HEK293 (cell line): ENCODE measurements around the gene SKOR2.

Experiments used
- KLF1 ChIP-seq: fragments of 450-650 bp; formaldehyde crosslinking; IDR thresholded peaks from 2 replicates; pipeline ENCODE4 v1.5.1; 2016; ENCODE audit warnings: missing biosample characterization, missing genetic modification characterization
- SP7 ChIP-seq: fragments of 450-650 bp; formaldehyde crosslinking; IDR thresholded peaks from 2 replicates; pipeline ENCODE4 v1.5.1; 2016; ENCODE audit warnings: missing biosample characterization, missing genetic modification characterization
- TSHZ1 ChIP-seq: fragments of 450-650 bp; formaldehyde crosslinking; IDR thresholded peaks from 2 replicates; pipeline ENCODE4 v1.5.1; 2016; ENCODE audit warnings: missing biosample characterization, missing genetic modification characterization, borderline replicate concordance
- ZBTB44 ChIP-seq: fragments of 450-650 bp; IDR thresholded peaks from 2 replicates; pipeline ENCODE4 v1.5.1; 2018; ENCODE audit warnings: missing biosample characterization, mild to moderate bottlenecking, missing genetic modification characterization
- ZBTB48 ChIP-seq: fragments of 450-650 bp; formaldehyde crosslinking; IDR thresholded peaks from 2 replicates; pipeline ENCODE4 v1.5.1; 2016; ENCODE audit warnings: missing biosample characterization, missing genetic modification characterization
- ZBTB7A ChIP-seq: fragments of 450-650 bp; formaldehyde crosslinking; IDR thresholded peaks from 2 replicates; pipeline ENCODE4 v1.5.1; 2016; ENCODE audit warnings: low read depth, missing biosample characterization, missing genetic modification characterization
- ZEB2 ChIP-seq: fragments of 450-650 bp; formaldehyde crosslinking; IDR thresholded peaks from 2 replicates; pipeline ENCODE4 v1.5.1; 2016; ENCODE audit warnings: missing biosample characterization, missing genetic modification characterization
- ZFP41 ChIP-seq: fragments of 450-650 bp; formaldehyde crosslinking; IDR thresholded peaks from 2 replicates; pipeline ENCODE4 v1.5.1; 2016; ENCODE audit warnings: missing biosample characterization, missing genetic modification characterization, borderline replicate concordance
- ZIC2 ChIP-seq: fragments of 450-650 bp; formaldehyde crosslinking; IDR thresholded peaks from 2 replicates; pipeline ENCODE4 v1.5.1; 2016; ENCODE audit warnings: missing biosample characterization, missing genetic modification characterization
- ZNF121 ChIP-seq: fragments of 450-650 bp; formaldehyde crosslinking; IDR thresholded peaks from 2 replicates; pipeline ENCODE4 v1.5.1; 2016; ENCODE audit warnings: missing biosample characterization, missing genetic modification characterization
- ZNF148 ChIP-seq: fragments of 450-650 bp; formaldehyde crosslinking; IDR thresholded peaks from 2 replicates; pipeline ENCODE4 v1.5.0; 2017; ENCODE audit warnings: missing biosample characterization, missing genetic modification characterization, borderline replicate concordance
- ZNF184 ChIP-seq: fragments of 450-650 bp; IDR thresholded peaks from 2 replicates; pipeline ENCODE4 v1.5.1; 2018; ENCODE audit warnings: missing biosample characterization, mild to moderate bottlenecking, missing genetic modification characterization
- ZNF280C ChIP-seq: fragments of 450-650 bp; formaldehyde crosslinking; IDR thresholded peaks from 2 replicates; pipeline ENCODE4 v1.5.1; 2016; ENCODE audit warnings: missing biosample characterization, missing genetic modification characterization
- ZNF341 ChIP-seq: fragments of 450-650 bp; formaldehyde crosslinking; IDR thresholded peaks from 2 replicates; pipeline ENCODE4; 2016; ENCODE audit warnings: low read depth, missing biosample characterization, missing genetic modification characterization
- ZNF354C ChIP-seq: fragments of 450-650 bp; formaldehyde crosslinking; IDR thresholded peaks from 2 replicates; pipeline ENCODE4 v1.5.1; 2016; ENCODE audit warnings: missing biosample characterization, missing genetic modification characterization, low read depth, borderline replicate concordance
- ZNF404 ChIP-seq: fragments of 450-650 bp; formaldehyde crosslinking; IDR thresholded peaks from 2 replicates; pipeline ENCODE4 v1.5.1; 2017; ENCODE audit warnings: missing biosample characterization, missing genetic modification characterization
- ZNF48 ChIP-seq: fragments of 450-650 bp; formaldehyde crosslinking; IDR thresholded peaks from 2 replicates; pipeline ENCODE4 v1.5.1; 2016; ENCODE audit warnings: missing biosample characterization, missing genetic modification characterization
- ZNF571 ChIP-seq: fragments of 450-650 bp; formaldehyde crosslinking; IDR thresholded peaks from 2 replicates; pipeline ENCODE4 v1.5.0; 2017; ENCODE audit warnings: missing biosample characterization, missing genetic modification characterization
- ZNF629 ChIP-seq: fragments of 450-650 bp; formaldehyde crosslinking; IDR thresholded peaks from 2 replicates; pipeline ENCODE4 v1.5.1; 2017; ENCODE audit warnings: missing biosample characterization, missing genetic modification characterization
- ZNF654 ChIP-seq: fragments of 450-650 bp; formaldehyde crosslinking; IDR thresholded peaks from 2 replicates; pipeline ENCODE4 v1.5.1; 2016; ENCODE audit warnings: low read depth, missing biosample characterization, missing genetic modification characterization
- ZNF658 ChIP-seq: fragments of 450-650 bp; formaldehyde crosslinking; IDR thresholded peaks from 2 replicates; pipeline ENCODE4; 2016; ENCODE audit warnings: missing biosample characterization, missing genetic modification characterization
- ZNF785 ChIP-seq: fragments of 450-650 bp; formaldehyde crosslinking; IDR thresholded peaks from 2 replicates; pipeline ENCODE4 v1.5.1; 2016; ENCODE audit warnings: missing biosample characterization, missing genetic modification characterization
- ZSCAN18 ChIP-seq: fragments of 450-650 bp; formaldehyde crosslinking; IDR thresholded peaks from 2 replicates; pipeline ENCODE4 v1.5.1; 2016; ENCODE audit warnings: missing biosample characterization, missing genetic modification characterization
- ZSCAN4 ChIP-seq: fragments of 450-650 bp; formaldehyde crosslinking; IDR thresholded peaks from 2 replicates; pipeline ENCODE4 v1.5.1; 2017; ENCODE audit warnings: missing biosample characterization, missing genetic modification characterization
- ZSCAN5A ChIP-seq: fragments of 450-650 bp; formaldehyde crosslinking; IDR thresholded peaks from 2 replicates; pipeline ENCODE4 v1.5.1; 2016; ENCODE audit warnings: missing biosample characterization, missing genetic modification characterization

Gene SKOR2

GRCh38 chr18:47175898-47176575, 75.4 kb downstream of the SKOR2 start, which contains the start of gene IER3IP1 (continued):
- TF ChIP-seq ZNF148 (tag by site-specific recombination): no peak
- TF ChIP-seq ZBTB44 (tag by site-specific recombination): peak; percentile 64
- 0 out of 2 replicates have a peak, but pooled peaks have one; percentile 42 for TF ChIP-seq ZBTB48 (tag by site-specific recombination)
- TF ChIP-seq ZNF184 (tag by site-specific recombination): no peak
- TF ChIP-seq ZIC2 (tag by site-specific recombination): 0 out of 2 replicates have a peak, but pooled peaks have one; percentile 15
- TF ChIP-seq ZNF341 (tag by site-specific recombination): peak; percentile 84
- no peak for TF ChIP-seq ZNF354C
- TF ChIP-seq ZBTB7A (tag by site-specific recombination): no peak
- TF ChIP-seq ZNF48: no peak
- no peak for TF ChIP-seq ZFP41 (tag by site-specific recombination)
- no peak for TF ChIP-seq ZNF121 (tag by site-specific recombination)
- TF ChIP-seq KLF1: 0 out of 2 replicates have a peak, but pooled peaks have one; percentile 25
- TF ChIP-seq SP7 (tag by site-specific recombination): peak; percentile 53
- no peak for TF ChIP-seq ZNF404 (tag by site-specific recombination)
- no peak for TF ChIP-seq ZNF629 (tag by site-specific recombination)
- TF ChIP-seq ZEB2 (tag by site-specific recombination): peak; percentile 40; the same call in 1 of the 2 replicates
- no peak; the same call in 1 of the 2 replicates for TF ChIP-seq ZSCAN5A (tag by site-specific recombination)
- TF ChIP-seq ZNF658 (tag by site-specific recombination): no peak
- no peak for TF ChIP-seq TSHZ1
- no peak for TF ChIP-seq ZNF571 (tag by site-specific recombination)
- no peak for TF ChIP-seq ZNF280C (tag by site-specific recombination)
- TF ChIP-seq ZNF654 (tag by site-specific recombination): no peak
- TF ChIP-seq ZSCAN18: no peak
- TF ChIP-seq ZNF785 (tag by site-specific recombination): no peak
- TF ChIP-seq ZSCAN4: no peak
